NCI-H1048 (cell line): ENCODE measurements around the gene RETSAT.
"Not testable (repeated sequence)": the region's sequence is repeated elsewhere in the genome, so short reads cannot be mapped to it uniquely, and the experiment has no call there.

Source experiments
- DNase-seq: peaks from one replicate; lab custom pipeline; 2025; lab: John Stamatoyannopoulos, UW

Gene RETSAT

DNA sequence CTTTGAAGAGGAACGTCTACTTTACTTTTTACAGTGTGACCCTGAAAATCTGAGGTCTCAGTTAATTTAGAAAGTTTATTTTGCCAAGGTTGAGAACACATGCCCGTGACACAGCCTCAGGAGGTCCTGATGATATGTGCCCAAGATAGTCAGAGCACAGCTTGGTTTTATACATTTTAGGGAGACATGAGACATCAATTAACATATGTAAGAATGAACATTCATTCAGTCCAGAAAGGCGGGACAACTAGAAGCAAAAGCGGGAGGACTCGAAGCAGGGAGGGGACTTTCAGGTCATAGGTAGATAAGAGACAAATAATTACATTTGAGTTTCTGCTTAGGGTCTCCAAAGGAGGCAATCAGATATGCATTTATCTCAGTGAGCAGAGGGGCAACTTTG is 23.9 kb upstream of the RETSAT start:
- DNase-seq = no peak

- DNase-seq = no peak
Measured at GRCh38 chr2:85377083-85377482, 22.8 kb upstream of the RETSAT start.

DNA sequence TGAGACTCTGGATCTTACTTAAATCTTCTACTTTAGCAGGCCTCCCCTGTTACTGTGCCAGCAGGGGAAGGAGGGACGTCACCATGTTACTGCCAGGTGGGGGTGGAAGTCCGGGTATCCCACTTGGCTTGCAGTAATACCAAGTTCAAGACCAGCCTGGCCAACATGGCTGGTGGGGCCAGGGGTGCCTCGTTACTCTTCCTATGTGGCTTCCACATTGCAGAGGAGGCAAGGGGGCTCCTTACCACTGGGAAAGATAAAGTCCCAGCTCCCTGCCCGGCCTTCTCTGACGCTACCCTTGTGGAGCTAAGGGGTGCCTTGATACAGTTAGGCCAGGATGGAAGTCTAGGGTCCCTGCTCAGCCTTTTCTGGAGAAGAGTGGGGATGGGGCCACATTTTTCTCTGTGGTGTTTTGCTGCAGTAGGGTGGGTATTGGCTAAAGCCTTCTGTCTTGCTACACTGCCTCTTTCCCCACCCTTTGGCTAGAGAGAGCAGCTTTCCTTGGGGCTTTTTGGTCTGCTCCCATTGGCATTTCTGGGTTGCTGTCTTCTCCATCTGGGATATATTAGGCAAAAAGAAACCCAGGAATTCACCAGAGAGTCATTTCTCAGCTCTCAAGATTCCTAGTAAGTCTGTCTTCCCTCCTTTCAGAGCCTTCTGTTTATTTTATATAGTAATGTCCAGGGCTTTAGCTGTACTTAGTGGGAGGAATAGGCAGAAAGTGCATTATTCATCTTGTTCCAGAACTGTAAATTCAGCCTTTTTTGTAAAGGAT is 22.1 kb upstream of the RETSAT start:
- DNase-seq = no peak

DNA sequence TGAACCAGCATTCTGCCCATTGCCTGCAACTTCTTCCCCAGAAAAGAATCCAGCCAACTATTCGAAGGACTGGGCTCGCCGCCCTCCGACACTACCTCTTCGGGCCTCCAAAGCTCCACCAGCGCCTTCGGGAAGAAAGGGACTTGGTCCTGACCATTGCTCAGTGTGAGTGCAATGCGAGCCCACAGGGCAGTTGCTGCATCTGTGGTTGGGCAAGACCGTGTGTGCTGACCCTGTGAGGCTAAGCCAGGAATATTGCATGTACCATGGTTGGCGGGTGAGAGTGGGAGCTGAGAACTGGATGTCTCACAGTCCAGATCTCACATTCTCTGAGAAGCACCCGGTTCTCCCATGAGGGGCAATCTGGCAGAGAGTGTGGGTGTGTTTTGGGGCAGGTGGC is 16.7 kb upstream of the RETSAT start:
- DNase-seq = no peak

DNA sequence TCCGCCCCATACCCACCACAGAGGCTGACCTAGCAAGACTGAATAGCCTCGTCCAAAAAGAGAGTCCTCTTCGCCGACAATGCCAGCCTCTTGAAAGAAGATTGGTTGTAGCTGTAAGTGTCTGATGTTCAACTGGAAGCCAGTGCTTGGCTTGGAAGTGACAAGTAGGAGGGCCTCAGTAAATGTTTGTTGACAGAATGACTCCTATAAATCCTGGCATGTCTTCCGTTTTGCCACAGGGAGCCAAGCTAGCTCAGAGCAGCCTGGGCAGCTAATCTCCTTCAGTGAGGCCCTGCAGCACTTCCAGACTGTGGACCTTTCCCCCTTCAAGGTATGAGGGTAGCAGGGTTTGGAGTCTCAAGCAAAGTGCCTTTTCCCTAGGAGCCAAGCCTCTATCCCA is 15.2 kb upstream of the RETSAT start:
- no peak for DNase-seq

DNA sequence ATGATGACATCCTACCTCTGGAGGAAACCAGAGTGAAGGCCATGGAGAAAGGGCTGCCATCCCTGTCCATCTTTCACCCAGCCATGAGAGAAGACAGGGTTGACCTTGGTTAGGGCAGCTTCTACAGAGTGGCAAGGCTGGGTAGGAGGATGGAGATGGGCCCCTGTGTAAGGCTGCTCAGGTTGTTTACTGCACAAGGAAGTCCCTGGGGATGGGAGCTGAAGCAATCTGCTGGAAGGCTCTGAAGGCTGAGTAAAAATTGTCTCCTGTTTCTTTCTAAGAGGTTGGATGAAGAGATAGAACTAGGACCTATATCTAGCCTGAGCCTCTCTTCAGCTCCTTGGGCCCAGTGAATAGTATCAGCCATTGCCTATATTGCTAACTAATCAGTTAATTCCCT is 14.6 kb upstream of the RETSAT start:
- no peak for DNase-seq

GRCh38 chr2:85367180-85367579 is 12.9 kb upstream of the RETSAT start:
- no peak for DNase-seq

GRCh38 chr2:85362653-85363387 is 8.5 kb upstream of the RETSAT start:
- DNase-seq = not testable (repeated sequence)

DNA sequence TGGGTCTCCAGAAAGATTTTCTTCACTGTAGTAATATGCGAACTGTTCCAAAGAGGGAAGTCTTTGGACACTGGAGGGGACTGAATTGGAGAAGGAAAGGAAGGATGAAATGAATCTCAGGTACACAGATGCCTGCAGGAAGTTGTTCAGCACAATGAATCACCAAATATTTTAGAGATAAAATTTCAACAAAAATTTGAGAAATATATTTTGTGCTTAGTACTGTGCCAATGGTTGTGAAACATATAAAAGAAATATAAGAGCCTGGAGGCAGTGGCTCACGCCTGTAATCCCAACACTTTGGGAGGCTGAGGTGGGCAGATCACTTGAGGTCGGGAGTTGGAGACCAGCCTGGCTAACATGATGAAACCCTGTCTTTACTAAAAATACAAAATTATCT is 3.4 kb upstream of the RETSAT start:
- no peak for DNase-seq

DNA sequence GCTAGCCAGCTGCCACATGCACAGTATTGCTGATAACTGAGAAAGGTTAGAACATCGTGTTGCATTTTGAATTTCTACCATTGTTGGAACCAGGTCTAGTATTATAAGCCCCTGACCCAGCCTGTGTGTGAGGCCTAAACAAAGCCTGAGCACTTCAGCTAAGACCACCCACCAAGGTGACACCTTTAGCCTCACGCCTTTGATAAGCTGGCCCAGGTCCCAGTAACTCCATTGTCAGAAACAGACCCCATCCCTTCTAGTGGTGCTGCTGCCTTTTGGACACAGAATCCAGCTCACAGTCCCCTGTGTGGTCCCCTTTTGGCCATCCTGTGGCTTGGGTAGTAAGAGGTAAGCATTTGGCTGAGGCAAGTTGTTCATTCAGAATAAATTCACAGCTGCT is 1.9 kb upstream of the RETSAT start:
- DNase-seq = no peak

GRCh38 chr2:85355521-85355920 is 1.2 kb upstream of the RETSAT start:
- no peak for DNase-seq

DNA sequence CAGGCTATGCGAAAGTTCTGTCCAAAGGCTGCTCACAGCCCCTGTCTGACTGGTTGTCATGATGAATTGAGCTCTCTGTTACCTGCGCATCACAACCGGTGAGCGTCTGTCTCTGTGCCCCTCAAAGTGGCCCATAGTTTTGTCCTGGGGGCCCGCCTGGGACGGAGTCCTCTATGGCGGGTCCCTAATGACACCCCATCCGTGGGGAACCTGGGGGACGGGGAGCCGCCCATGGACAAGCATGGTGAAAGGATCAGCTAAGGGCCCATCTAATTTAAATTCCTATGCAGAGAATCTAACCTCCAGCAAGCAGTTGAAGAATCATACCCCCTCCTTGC is 714 bp upstream of the RETSAT start:
- DNase-seq = no peak

GRCh38 chr2:85353876-85354285 is 447 bp downstream of the RETSAT start:
- DNase-seq = no peak

GRCh38 chr2:85347599-85347998 is 6.7 kb downstream of the RETSAT start:
- DNase-seq = no peak

DNA sequence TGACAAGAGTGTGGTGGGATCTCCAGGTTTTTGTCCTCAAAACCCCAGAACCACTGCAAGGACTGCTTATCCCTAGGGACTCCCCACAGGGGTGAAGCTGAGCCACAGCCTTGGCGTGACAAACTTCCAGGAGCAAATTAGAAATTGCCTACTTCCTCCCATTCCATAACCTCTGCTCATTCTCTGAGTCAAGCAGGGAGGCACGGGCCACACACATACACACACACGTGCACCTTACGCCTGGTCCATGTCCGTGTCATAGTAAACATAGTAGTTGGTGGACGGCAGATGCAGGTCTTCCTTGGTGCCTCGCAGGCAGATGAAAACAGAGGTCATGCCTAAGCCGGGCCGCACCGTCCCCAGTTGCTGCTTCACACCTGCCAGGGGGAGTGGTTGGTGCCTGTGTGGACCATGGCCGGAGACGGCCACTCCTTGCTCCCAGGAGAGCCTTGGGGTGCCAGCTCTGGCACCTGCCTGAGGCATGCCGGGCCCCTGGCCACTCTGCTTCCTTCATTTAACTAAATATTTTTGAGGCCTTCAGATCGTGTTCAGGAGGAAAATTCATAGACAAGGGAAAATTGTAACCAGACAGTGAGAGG is 9.9 kb downstream of the RETSAT start:
- no peak for DNase-seq

DNA sequence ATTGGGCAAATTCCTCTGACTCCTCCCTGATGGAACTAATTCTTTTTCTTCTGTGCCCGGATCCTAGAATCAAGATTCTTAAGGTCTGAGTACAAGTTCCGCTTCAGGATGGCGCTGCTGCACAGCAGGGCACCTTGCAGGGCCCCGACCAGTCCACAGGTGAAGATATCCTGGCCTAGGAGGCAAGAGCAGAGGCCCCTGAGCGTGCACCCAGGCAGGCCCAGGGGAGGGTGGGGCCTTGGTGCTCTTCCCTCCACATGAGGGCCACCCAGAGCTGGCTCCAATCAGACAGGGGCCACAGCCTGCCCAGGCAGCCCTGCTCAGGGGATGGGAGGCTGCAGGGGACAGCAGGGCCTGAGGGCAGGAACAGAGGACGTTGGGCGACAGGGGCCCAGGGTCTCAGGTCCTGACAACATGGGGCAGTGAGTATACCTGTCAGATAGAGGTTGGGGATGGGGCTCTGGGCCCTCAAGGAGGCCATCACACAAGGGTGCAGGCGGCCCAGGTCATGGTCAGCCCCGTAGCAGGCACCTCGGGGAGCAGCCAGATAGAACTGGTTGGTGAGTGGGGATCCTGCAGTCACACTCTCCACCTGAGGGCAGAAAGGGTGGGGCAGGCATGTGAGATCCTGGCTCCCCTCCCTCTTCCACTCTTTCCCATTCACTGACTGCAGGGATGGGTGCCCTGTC is 11.0 kb downstream of the RETSAT start:
- DNase-seq = not testable (repeated sequence)

GRCh38 chr2:85342156-85342555 is 12.2 kb downstream of the RETSAT start:
- no peak for DNase-seq

DNA sequence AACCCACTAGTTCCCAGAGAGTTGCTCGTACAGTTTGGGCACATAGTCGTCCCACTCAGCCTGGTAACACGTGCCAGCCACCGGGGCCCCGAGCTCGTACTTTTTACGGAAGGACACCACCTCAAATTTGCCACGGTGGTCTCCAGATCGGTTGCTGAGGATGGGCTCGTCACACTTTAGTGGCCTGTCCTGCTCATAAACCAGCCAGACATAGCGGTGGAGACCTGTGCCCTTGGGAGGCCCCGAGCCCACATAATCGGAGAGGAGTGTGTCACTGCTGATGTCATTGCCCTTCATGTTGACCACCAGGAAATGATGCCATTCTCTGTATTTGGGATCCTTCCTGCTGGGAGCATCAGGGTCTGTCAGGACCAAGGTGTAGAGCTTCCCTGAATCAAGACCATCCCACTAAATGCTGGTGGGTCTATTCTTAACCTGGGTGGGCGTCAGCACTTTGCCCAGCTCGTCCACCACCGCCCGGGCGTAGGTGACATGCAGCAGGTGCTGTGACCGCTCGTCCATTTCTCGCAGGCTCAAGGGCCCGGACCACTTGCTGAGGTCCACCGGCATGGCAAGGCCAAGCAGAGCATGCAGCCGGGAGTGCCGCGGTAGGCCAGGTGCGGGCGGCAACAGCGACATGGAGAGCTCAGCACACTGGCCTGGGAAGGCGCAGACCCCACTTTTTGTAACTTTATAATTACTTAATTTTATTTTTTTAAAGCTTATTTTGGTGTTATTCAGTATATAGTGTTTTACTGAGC is 12.9 kb downstream of the RETSAT start:
- DNase-seq = no peak

- no peak for DNase-seq
Measured at GRCh38 chr2:85340034-85340892, 14.1 kb downstream of the RETSAT start.

GRCh38 chr2:85334928-85335327 is 19.4 kb downstream of the RETSAT start:
- DNase-seq = no peak

GRCh38 chr2:85333877-85334276 is 20.5 kb downstream of the RETSAT start:
- not testable (repeated sequence) for DNase-seq
